ENCODE measurements around the gene LSAMP. TPM values are rescaled to one million over a fixed set of nuclear protein-coding genes. Genes with fewer than 3 reads are reported as not detected.

Gene LSAMP
- total RNA-seq, 6 experiments from 2014 or later, result under 0.01 to 0.22 (median 0.12) TPM; not detected in 1

DNA sequence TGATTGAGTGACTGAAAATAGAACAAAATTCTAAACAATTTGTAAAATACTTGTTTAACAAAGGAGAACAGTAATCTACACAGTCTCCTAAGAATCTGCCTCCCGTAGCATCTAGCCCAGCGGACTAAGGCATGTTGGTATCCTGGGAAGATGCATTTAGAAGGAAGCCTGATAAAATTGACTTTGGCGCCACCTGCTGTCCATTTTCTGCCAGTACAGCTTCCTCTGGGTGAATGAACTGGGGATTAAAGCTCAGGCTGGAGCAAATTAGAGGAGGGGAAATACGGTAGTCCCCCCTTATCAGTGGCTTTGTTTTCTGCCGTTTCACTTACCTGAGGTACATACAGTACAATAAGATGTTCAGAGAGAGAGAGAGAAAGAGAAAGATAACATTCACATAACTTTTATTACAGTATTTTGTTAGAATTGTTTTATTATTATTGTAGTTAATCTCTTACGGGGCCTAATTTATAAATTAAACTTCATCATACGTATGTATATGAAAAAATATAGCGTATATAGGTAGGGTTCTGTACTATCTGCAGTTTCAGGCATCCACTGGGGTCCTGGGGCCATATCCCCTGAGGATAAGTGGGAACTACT lies 630.4 kb downstream of the LSAMP start:
- Histone ChIP-seq H3K4me1 (no peaks in the 10 kb centered on the region), H3K4me3 (no peak overlapping the region), H3K9me3 (no peaks in the 10 kb centered on the region), H3K27me3 (no peaks in the 10 kb centered on the region), H3K36me3 (no peaks in the 10 kb centered on the region), H3K27ac (no peak overlapping the region)
- 12% methylated on average over 8 of the region's 8 CpGs for WGBS (ENCODE audit: insufficient coverage, low coverage, low lambda C conversion rate, missing lambda C conversion rate)
- DNase-seq (peak; percentile 61 to 71 (median 64)), ATAC-seq (peak; percentile 90 to 98 (median 94))
- no peak for TF ChIP-seq POLR2A (IDR thresholded peaks at IDR 0.05)
- TF ChIP-seq, protein P1, sequence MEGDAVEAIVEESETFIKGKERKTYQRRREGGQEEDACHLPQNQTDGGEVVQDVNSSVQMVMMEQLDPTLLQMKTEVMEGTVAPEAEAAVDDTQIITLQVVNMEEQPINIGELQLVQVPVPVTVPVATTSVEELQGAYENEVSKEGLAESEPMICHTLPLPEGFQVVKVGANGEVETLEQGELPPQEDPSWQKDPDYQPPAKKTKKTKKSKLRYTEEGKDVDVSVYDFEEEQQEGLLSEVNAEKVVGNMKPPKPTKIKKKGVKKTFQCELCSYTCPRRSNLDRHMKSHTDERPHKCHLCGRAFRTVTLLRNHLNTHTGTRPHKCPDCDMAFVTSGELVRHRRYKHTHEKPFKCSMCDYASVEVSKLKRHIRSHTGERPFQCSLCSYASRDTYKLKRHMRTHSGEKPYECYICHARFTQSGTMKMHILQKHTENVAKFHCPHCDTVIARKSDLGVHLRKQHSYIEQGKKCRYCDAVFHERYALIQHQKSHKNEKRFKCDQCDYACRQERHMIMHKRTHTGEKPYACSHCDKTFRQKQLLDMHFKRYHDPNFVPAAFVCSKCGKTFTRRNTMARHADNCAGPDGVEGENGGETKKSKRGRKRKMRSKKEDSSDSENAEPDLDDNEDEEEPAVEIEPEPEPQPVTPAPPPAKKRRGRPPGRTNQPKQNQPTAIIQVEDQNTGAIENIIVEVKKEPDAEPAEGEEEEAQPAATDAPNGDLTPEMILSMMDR (IDR thresholded peaks at IDR 0.05), result peak; percentile 89 to 95 (median 92)
- intact Hi-C loops (cut with DNase I), result no loop called here

DNA sequence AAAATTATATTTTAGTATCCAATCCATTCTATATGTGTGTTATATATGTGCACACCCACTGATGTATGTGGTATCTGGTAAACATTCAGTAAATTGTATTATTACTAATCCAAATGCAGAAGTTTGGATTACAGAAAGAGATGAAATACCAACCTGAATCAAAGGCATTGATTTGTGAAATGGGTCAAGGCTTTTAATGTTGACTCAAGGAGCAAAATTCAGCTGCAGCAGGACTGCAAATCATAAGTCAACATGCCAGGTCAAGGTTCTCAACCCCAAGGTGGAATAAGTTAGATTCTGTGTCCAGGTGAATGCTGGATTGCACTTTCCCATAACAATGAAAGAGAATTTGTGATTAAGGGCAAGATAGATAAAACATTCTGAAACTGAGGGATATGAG lies 631.3 kb downstream of the LSAMP start:
- Histone ChIP-seq H3K27me3 (no peaks in the 10 kb centered on the region), H3K4me3 (no peak overlapping the region), H3K36me3 (no peaks in the 10 kb centered on the region), H3K27ac (no peak overlapping the region), H3K4me1 (no peaks in the 10 kb centered on the region), H3K9me3 (no peaks in the 10 kb centered on the region)
- TF ChIP-seq, protein P1 (IDR thresholded peaks at IDR 0.05), result no peak
- TF ChIP-seq POLR2A (IDR thresholded peaks at IDR 0.05), result no peak
- DNase-seq, result no peak
- intact Hi-C loops (cut with DNase I), result no loop called here
- no peak for ATAC-seq

DNA sequence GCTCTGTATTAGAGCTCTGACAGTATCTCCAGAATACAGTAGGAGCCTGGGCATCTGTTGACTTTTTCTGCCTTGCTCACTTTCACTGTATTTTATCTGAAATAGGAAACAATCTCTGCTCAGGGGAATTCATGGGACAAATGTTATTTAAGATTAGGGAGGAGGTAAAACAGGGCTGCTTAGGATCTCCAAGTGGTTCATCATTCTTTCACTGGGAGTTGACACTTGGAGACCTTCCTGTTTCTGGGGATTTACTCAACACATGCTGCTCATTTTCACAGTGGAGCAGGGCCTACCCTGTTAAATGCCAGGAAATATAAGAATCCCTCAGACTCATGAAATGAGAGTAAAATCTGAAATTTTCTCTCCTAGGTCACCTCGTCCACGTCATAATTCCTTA lies 636.5 kb downstream of the LSAMP start:
- intact Hi-C loops (cut with DNase I), result no loop called here
- no peaks in the 10 kb centered on the region for H3K4me1 ChIP-seq
- DNase-seq (no peak), ATAC-seq (no peak)
- H3K36me3 ChIP-seq, result no peaks in the 10 kb centered on the region
- no peak overlapping the region for H3K4me3 ChIP-seq
- 100% methylated on average over 2 of the region's 2 CpGs for WGBS (ENCODE audit: insufficient coverage, low coverage, low lambda C conversion rate, missing lambda C conversion rate)
- TF ChIP-seq, protein P1 (IDR thresholded peaks at IDR 0.05), result no peak
- no peak for TF ChIP-seq POLR2A (IDR thresholded peaks at IDR 0.05)
- no peaks in the 10 kb centered on the region for H3K27me3 ChIP-seq
- H3K27ac ChIP-seq, result no peak overlapping the region
- no peaks in the 10 kb centered on the region for H3K9me3 ChIP-seq

GRCh38 chr3:115808244-115808643 lies 637.0 kb downstream of the LSAMP start:
- DNase-seq, result no peak
- WGBS (ENCODE audit: insufficient coverage, low coverage, low lambda C conversion rate, missing lambda C conversion rate), result 58% methylated on average over 1 of the region's 1 CpG

More at GRCh38 chr3:115808244-115808643, 637.0 kb downstream of the LSAMP start:
- TF ChIP-seq, protein P1 (IDR thresholded peaks at IDR 0.05), result no peak
- no peak for TF ChIP-seq POLR2A (IDR thresholded peaks at IDR 0.05)
- intact Hi-C loops (cut with DNase I), result no loop called here
- no peaks in the 10 kb centered on the region for H3K9me3 ChIP-seq
- H3K4me3 ChIP-seq, result no peak overlapping the region
- H3K27me3 ChIP-seq, result no peaks in the 10 kb centered on the region
- H3K4me1 ChIP-seq, result no peaks in the 10 kb centered on the region
- no peaks in the 10 kb centered on the region for H3K36me3 ChIP-seq
- no peak overlapping the region for H3K27ac ChIP-seq
- ATAC-seq, result no peak
